GM18858 (cell line): ENCODE measurements around the gene ZDHHC14.

Experiments used
- ATAC-seq: cut with Tn5 transposase; IDR thresholded peaks from one replicate; pipeline ENCODE4 v1.9.1; 2021; ENCODE audit not compliant: unreplicated experiment

The ZDHHC14 gene

DNA sequence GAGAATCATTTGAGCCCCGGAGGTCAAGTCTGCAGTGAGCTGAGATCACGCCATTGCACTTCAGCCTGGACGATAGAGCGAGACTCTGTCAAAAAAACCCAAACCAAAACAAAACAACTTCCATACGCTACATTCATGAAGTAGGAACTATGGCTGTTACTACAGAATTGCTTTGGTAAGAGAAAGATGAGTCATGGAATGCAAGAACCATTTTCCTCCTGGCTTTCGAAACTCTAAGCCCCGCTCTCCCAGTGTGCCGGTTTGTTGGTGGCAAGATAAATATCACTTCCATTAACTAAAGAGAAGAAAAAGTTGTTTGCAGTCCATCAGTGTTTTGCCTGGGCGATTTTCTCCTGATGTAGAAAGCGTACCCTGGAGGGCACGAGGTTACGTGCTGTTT lies 61.3 kb downstream of the ZDHHC14 start:
- ATAC-seq, result no peak

DNA sequence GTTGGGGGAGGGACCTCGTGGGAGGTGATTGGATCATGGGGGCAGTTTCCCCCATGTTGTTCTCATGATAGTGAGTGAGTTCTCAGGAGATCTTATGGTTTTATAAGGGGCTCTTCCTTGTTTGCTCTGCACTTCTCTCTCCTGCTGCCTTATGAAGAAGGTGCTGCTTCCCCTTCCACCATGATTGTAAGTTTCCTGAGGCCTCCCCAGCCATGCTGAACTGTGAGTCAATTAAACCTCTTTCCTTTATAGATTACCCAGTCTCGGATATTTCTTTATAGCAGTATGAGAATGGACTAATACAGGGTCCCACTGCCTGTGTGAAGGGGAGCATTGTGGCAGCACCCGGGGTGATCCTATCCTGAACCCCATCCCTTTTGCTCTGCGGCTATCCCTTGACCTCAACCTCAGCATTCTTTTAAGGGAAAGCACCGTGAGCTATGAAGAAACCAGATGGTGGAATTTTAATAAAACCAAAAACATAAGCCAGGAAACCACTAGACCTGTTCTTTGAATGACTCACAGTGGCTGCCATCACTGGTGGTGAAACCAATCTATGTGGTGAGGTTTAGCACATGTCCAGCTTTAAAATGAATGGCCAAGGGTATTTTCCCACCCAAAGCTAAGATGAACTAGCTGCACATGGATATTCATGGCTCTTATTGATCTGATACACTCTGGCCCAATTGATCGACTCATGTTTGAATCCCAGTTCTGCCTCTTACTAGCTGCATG lies 62.2 kb downstream of the ZDHHC14 start:
- ATAC-seq, result peak; percentile 79

DNA sequence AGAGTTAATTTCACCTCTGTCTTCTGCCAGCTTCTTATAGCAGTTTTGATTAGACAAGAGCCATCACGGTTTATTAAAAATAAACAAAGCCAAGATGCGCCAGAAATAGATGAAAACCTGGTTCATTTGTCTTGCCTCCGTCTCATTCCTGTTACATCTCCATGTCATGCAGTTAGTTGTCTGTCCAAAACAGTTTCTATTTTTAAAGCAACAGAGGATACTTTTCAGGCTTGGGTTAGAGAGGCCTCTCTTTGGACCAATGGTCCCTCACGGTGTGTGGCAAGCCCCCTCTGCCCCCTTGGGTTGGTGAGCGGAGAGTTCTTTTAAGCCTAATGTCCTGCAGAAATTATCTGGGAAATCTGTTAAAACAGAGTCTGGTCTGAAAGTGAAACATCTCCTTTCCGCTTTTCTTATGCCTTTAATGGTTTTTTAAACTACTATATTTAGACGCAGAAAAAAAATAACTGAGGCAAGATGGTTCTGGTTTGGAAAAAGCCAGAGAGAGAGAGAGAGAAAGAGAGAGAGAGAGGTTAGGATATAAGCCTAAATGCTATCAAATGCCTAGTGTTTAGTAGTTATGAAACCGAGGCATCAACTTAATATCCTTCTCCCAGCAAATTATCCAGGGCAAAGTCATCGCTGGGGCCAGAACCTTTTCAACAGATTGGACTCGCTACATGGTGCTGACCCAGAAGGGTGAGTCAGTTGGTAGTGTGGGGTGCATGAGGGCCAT lies 64.5 kb downstream of the ZDHHC14 start:
- no peak for ATAC-seq

DNA sequence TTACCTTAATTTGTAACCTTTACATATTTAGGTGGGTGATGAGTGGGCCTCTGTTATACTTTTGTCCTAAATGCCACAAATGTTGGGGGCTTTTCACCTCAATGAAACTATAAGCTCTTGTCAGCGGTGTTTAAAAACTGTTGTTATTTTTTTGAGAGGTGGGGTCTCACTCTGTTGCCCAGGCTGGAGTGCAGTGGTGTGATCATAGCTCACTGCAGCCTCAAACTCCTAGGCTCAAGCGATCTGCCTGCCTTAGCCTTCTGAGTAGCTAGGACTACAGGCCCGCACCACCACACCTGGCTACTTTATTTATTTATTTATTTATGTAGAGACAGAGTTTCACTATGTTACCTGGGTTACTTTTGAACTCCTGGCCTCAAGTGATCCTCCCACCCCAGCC lies 66.7 kb downstream of the ZDHHC14 start:
- no peak for ATAC-seq

DNA sequence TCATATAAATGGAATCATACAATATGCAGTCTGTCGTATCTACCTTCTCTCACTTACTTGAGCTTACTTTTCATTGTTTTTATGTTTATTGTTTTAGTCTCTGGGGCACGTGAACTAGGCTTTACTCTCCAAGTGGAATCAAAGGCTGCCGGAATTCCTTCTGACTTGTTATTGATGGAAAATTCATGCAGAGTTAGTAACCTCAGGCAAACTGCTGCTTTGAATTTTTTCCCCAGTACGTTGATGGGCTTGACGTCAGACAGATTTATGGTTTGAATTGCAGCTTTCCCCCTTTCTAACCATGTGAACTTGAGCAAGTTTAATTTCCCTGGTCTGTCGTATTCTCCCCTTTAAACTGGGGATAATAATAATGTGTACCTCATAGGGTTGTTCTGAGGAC lies 68.6 kb downstream of the ZDHHC14 start:
- ATAC-seq, result no peak

DNA sequence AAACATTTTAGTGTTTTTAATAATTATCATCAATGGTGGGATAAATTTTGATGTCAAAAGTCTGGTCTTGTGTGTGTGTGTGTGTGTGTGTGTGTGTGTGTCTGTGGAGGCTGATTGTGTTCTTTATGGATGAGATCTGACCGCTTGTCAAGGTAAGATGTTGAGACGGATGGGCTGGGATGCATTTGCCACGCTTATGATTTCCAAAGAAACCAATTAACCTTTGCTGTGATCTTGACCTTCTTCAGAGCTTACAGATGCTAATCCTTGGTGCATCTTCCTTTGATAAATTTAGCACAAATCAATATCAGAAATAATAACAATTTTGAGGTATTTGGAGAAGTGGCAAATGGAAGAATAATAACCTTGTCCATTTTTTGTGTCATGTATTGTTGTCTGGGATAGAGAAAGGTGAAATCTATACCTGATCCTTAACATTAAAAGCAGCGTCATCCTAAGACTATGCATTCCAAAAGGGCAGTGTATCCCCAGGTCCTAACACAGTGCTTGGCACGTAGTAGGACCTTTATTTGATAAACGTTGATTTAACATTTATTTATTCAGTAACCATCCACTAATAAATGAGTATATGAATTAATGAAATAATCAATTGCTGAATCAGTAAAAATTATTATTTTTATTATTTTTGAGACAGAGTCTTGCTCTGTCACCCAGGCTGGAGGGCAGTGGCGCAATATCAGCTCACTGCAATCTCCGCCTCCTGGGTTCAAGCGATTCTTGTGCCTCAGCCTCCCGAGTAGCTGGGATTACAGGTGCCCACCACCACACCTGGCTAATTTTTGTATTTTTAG lies 70.1 kb downstream of the ZDHHC14 start:
- ATAC-seq, result no peak

DNA sequence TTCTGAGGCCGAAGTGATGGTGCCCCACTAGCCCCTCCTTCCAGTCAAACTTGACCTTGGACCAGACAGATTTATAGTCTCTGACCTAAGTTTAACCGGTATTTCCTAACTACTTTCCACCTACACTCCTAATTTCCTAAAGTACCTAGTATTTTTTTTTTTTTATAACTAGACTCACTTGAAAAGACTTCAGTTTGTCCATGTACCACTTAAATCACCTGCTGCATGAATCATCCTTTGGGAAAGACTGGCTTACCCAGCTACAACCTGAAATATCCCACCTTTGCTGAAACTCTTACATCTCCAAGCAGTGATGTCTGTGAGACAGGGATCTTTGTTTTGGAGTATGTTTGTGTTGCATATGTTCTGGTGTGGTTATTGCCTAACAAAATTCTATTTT lies 71.1 kb downstream of the ZDHHC14 start:
- ATAC-seq, result no peak

DNA sequence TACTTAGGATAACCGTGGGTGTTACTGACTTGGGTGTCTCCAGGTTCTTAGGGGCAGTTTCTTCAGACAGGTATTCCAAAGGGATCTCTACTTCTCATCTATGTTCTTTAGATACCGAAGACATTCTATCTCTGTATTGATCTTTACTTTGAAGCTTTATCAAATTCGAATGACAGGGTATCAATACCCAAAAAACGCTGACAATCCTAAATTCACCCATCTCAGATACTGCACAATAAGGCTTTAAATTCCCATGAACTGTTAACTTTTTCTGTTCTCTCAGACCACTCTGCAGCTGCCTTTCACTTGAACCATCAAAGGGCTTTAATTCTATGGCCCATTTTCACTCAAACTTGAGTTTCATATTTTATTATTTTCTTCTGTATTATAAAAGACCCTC lies 72.1 kb downstream of the ZDHHC14 start:
- no peak for ATAC-seq

DNA sequence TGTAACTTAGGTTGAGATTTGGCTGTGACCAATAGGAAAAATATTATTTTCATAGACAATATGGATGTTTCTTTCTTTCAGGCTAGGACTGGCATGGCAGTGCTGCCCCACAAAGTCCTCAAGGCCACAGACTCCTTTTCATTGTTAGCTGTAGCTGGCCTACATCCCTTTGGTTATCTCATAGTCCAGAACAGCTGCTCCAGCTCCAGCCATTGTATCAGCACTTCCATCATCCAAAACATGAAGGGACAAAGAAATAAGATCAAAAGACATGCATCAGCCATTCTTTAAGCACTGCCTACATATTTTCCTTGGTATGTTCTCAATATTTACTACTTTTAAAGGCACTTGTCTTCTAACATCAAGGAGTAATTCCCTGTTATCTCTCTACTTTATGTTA lies 73.0 kb downstream of the ZDHHC14 start:
- ATAC-seq, result no peak

DNA sequence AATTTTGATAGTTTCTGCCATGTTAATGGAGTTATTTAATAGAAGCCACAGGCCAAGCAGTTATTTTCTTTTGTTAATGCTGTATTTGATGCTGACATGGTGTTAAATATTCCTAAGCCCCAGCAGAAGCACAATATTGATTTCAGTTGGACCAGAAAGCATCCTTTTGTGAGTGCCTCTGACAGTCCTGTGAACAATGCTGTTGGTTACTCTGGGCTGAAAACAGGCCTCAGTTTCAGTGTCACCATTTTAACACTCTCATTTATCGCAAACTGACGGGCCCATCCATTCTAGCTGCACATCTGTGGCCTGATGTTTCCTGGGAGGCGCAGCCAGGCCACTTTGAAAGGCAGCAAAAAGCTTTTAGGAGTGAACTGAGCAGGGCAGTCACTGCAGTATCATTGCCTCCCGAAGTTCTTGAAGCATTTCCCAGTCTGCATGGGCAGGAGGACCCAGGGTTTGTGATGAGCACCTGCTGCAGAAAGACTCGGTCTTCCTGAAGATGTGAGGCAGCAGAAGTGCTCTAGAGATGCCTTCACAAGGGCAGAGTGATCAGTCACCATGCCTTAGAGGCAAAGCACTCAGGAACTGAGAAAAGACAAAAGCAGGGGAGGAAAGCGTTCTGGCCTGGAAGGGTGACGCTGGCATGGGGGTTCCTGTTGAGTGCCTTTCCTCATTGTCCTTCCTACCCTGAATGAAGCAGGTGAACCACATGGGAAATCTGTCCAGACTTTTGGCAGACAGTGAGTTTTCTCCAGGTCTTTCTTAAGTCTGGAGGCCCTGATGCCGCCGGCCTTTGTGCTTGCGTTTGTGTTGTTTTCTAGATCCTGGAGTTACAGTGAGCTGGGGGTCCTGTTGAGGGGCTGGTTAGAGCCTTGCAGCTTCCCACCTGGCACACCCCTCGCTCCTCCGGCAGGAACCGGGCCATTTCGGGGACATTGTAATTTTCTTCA lies 74.0 kb downstream of the ZDHHC14 start:
- no peak for ATAC-seq

DNA sequence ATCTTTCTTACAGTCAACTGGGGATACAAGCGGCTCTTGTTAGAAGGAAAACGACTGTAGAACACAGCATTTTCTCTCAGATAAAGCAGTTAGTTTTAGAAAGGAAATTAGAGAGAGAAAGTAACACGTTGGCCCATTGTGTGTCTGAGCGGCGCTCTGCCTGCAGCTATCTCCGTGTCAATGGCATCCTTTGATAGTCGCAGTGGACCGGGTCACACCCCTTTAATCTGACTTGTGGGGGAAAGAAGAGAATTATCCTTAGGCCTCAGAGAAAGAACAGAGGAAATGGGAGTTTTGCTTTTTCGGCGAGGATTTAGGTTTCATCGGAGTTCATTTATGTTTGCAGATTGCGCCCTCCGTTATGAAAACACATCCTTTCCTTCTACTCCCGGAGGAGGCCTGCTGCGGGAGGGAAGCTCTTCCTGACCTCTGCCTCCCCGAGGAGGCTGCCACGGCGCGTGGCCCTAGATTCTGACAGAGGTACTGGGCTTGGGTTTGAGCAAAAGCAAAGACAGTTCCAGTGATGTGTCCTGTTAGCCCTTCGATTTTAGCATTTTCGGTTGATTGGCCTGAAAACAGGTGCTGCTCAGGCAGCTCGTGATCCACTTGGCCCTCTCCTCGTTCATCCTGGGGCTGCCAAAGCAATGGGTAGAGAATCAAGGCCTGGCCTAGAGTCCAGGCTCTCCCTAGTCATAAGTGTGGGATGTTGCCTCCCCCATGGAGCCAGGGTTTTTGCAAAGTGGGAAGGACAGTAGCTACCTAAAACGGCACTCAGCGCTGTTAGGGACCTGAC lies 74.9 kb downstream of the ZDHHC14 start:
- no peak for ATAC-seq

DNA sequence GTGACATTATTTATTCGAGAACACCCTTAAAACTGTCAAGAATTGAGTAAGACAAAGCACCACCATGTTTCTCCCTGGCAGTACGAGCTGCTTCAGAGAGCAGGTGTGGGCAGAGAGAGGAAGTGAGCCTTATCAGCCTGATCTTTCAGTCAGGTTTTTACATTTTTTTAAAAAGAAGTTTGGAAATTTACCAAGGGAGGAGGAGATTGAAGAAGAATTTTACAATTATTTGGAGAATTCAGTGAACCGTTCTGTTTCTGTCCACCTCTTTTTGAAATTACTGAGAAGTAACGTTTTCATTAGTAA lies 75.5 kb downstream of the ZDHHC14 start:
- peak; percentile 56 for ATAC-seq

DNA sequence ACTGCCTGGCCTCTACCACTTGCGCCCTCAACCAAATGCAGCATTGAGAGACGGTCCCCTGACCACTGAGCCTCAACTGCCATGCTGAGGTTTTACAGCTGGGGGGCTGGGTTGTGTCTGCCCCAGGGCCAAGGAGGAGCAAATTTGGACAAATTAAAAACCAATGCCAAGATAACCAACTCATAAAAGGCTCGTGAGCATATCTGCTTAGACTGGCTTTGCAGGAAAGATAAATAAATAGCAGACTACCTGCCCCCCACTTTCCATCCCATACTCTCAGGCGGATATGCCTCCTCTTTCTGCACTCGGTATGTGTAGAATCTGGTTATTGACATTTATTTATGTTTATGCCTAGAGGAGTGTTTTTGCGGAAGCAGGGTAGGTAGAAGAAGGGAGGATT lies 76.8 kb downstream of the ZDHHC14 start:
- ATAC-seq, result no peak

DNA sequence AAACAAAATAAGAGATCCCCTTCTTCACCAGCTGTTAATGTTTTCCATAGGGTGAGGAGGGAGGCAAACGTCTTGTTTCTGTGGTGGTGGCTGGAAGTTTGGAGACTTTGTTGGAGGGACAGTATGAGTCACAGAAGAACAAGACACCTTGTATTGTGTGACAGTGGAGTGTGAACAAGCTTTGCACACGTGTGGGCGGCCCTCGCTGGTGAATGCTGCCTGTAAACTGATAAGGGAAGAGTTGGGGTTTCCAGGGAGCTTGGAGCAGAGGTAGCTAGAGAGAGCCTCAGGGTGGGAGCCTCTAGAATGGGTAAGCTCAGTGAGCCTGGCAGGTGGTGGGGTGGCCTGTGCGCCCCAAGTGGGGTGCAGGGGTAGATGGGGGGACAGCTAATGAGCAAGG lies 78.3 kb downstream of the ZDHHC14 start:
- no peak for ATAC-seq

DNA sequence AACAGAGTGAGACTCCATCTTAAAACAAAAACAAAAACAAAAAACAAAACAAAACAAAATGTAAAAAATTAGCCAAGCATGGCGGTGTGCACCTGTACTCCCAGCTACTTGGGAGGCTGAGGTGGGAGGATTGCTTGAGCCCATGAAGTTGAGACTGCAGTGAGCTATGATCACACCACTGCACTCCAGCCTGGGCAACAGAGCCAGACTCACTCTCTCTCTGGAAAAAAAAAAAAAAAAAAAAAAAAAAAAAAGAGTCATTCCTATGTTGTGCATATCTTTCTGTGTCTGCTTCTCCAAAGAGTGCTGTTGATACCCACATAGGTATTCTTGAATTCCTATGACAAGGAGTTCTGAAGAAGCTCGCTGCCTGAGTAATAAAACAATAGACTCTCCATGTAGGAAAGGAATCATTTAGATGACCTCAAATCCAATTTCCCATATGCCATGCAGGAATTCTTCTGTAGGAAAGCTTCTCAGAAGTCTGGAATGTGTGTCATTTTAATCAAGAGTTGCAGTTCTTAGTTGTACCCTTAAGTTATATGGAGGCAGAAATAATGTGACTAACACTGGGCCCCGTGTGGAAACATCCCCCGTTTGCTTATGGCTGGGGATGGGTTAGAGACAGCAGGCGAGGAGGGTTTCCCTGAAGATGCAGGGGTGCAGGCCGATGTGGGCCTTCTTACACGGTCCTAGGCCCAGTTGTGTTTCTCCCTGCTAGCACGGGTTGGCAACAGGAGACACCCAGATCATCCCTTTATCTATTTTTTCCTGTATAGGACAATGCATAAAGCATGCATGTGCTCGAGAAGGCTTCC lies 79.4 kb downstream of the ZDHHC14 start:
- no peak for ATAC-seq

DNA sequence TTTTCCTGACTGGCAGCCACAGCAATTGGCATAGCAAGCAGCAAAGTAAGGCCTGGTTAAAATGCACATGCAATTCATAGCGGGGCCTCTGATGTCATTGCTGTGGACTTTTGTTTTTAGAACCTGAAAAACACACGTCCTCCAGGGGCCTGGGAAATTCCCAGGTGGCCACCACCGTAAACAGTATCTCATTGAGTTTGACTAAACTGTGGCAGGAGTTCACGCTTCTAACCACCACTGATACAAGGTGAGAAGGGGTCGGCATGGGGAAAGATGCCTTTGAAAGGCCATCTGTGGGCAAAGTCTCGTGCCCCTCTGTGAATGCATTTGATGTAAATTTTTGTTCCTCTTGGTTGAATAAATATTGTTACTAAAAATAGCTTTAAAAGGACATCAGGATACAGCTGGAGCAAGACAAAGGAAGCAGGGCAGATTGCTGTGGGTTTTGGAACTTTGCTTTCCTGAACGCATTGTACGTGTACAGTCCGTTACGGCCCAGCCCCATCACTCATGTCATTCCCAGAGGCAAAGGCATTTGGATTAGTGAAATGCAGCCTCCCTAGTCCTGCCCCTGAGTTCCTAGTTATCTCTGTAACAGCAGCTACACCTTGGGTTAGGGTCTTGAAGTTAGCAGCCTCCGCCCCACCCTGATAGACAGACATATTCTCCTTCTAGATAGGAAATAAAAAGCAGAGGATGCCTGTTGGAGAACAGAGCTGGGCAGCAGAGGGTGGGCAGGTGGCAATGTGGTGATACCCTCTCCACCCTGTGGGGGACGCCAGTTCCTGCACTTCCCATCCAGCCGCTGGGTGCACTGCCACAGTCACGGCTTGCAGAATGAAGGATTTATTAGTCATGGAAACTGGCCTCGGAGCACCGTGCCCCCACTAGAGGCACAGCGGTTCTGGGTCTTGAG lies 80.3 kb downstream of the ZDHHC14 start:
- ATAC-seq, result peak; percentile 48

DNA sequence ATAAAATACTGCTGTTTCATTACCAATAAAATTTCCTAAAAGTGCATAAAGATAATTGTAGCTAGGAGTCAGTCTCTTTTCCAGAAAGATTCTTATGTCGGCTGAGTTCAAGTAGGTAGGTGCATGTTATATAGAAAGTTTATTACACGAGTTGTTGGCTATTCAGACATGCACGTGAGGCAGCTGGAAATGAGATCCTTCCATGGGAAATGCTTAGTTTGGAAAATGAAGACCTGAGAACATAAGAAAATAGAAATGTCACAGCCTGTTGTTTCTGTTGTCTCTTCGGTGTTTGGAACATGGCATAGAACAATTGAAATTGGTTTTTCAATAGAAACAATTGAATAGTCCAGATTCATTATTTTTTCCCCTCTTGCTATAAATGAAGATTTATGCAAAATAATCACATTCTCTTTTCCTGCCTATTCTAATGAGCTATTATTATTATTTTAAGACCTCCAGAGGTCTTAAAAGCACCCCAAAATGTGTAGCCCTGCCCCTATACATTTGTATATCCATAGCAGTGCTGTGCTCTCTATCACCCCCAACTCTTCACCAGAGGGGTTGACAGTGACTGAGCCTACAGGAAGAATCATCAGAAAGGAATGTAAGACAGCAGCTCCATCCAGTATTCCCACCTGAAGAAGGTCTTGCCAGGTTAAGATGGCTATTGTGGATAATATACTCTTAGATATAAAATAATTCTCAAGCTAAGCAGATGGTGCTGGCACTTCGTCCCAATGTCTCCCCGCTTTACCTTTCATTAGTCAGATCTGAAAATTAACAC lies 82.2 kb downstream of the ZDHHC14 start:
- no peak for ATAC-seq
